Panc1 (cell line): Measurements from ENCODE around the gene SIGLEC7. TPM values are rescaled to one million over a fixed set of nuclear protein-coding genes. Genes with fewer than 3 reads are reported as not detected.

Source experiments
- ATAC-seq: fragments of 200-7000 bp; cut with Tn5 transposase; 2 replicates; pipeline ENCODE4 v1.9.1; 2020; ENCODE audit warnings: mild to moderate bottlenecking, moderate library complexity
- BruUV-seq: library from RNA; stranded (reverse); fragments of 400-500 nt; replicated peaks from 2 replicates; lab custom pipeline; 2021; lab: Mats Ljungman, UMichigan
- CTCF ChIA-PET: fragments of 300-600 bp; sonication (Branson Sonifier 250); formaldehyde crosslinking; loops from one replicate; lab custom pipeline; 2022; ENCODE audit warnings: antibody characterized with exemption; lab: Charles Lee
- POLR2A ChIA-PET: fragments of 300-600 bp; sonication (Branson Sonifier 250); formaldehyde crosslinking; loops from one replicate; lab custom pipeline; 2022; ENCODE audit warnings: antibody characterized with exemption; lab: Charles Lee
- DNase-seq: peaks from one replicate; pipeline ENCODE4 v3.0.0-alpha.2; 2010; ENCODE audit warnings: low read depth, low spot score
- H3K27ac ChIP-seq: 2 replicates; pipeline ENCODE4 v1.5.1; 2011; ENCODE audit warnings: mild to moderate bottlenecking, low read length, inconsistent platforms
- H3K27me3 ChIP-seq: fragments of 200-500 bp; sonication (Bioruptor generic); 2 replicates; pipeline ENCODE4 v1.6.0; 2014; ENCODE audit warnings: low read length, inconsistent platforms; ENCODE audit not compliant: control insufficient read depth, insufficient read depth
- H3K36me3 ChIP-seq: fragments of 200-500 bp; sonication (Bioruptor generic); 2 replicates; pipeline ENCODE4 v1.5.1; 2014; ENCODE audit warnings: inconsistent platforms, mild to moderate bottlenecking, low read length, moderate library complexity; ENCODE audit not compliant: control insufficient read depth, insufficient read depth
- H3K4me1 ChIP-seq: 2 replicates; pipeline ENCODE4 v1.5.1; 2011; ENCODE audit warnings: inconsistent platforms, mild to moderate bottlenecking, low read length, moderate library complexity; ENCODE audit not compliant: control insufficient read depth, insufficient read depth
- H3K4me3 ChIP-seq, 2 experiments: 2 replicates each; pipeline ENCODE4 v1.5.1; 2011 to 2012; ENCODE audit warnings: low read depth in 2 of 2, low read length in 2 of 2, mild to moderate bottlenecking in 2 of 2, inconsistent platforms in 1 of 2, moderate library complexity in 1 of 2
- H3K9me3 ChIP-seq: fragments of 200-500 bp; sonication (Bioruptor generic); 2 replicates; pipeline ENCODE4 v1.5.1; 2014; ENCODE audit warnings: low read depth, mild to moderate bottlenecking, inconsistent platforms, low read length, moderate library complexity; ENCODE audit not compliant: control insufficient read depth, insufficient read depth
- CTCF ChIP-seq: fragments of 450-650 bp; IDR thresholded peaks from 2 replicates; pipeline ENCODE4 v1.5.1; 2017; ENCODE audit warnings: mild to moderate bottlenecking
- POLR2AphosphoS5 ChIP-seq: IDR thresholded peaks from 2 replicates; pipeline ENCODE4 v1.6.1; 2012; ENCODE audit warnings: mild to moderate bottlenecking, low read depth, low read length, moderate library complexity
- REST ChIP-seq, 2 experiments: IDR thresholded peaks; 2 replicates each; pipeline ENCODE4 v1.6.1; 2011 to 2012; ENCODE audit warnings: low read depth in 2 of 2, control low read depth in 1 of 2, low read length in 1 of 2, mild to moderate bottlenecking in 1 of 2, moderate library complexity in 1 of 2; ENCODE audit not compliant: insufficient read depth in 1 of 2
- SIN3A ChIP-seq: IDR thresholded peaks from 2 replicates; pipeline ENCODE4 v1.6.1; 2012; ENCODE audit warnings: low read depth, mild to moderate bottlenecking, low read length, moderate library complexity, borderline replicate concordance; ENCODE audit not compliant: insufficient read depth
- TCF7L2 ChIP-seq: IDR thresholded peaks from 2 replicates; pipeline ENCODE4 v1.6.1; 2011; ENCODE audit warnings: mild to moderate bottlenecking, low read depth, low read length, inconsistent platforms
- in situ Hi-C: cut with HindIII; loops from 2 replicates; pipeline ENCODE4 v1.10.0; 2016; ENCODE audit warnings: low sequenced_read_pairs, low pct_unique_long_range_greater_than_20kb
- intact Hi-C: fragments of 100-400 bp; cut with micrococcal nuclease; formaldehyde crosslinking; loops from one replicate; pipeline ENCODE4 v1.10.0; 2022; ENCODE audit not compliant: unreplicated experiment
- total RNA-seq: library from RNA; stranded (reverse); gene quantifications from one replicate; pipeline ENCODE4 v1.2.1, GENCODE V29; 2021; ENCODE audit not compliant: unreplicated experiment

Gene SIGLEC7
- total RNA-seq, 1 experiment from 2014 or later: not detected

GRCh38 chr19:51185069-51185867, 43.2 kb downstream of the SIGLEC7 start:
- H3K4me3 ChIP-seq: no peak overlapping the region
- DNase-seq: no peak
- POLR2A ChIA-PET: no interaction called here
- no peaks in the 10 kb centered on the region for H3K4me1 ChIP-seq
- intact Hi-C loops (no loop called here), in situ Hi-C loops (no loop called here)
- ATAC-seq: no peak
- H3K27ac ChIP-seq: no peak overlapping the region
- H3K36me3 ChIP-seq: no peaks in the 10 kb centered on the region
- H3K9me3 ChIP-seq: no peaks in the 10 kb centered on the region
- TF ChIP-seq SIN3A: no peak
- TF ChIP-seq TCF7L2: no peak
- no peak for TF ChIP-seq CTCF
- no peak for TF ChIP-seq POLR2AphosphoS5
- TF ChIP-seq REST (IDR thresholded peaks at IDR 0.05; ENCODE audit: insufficient read depth in 1 of 2, low read depth in 2 of 2, low read length in 1 of 2): no peak
- no TSS peak for BruUV-seq
- H3K27me3 ChIP-seq: no peaks in the 10 kb centered on the region
- CTCF ChIA-PET: no interaction called here

- Histone ChIP-seq H3K36me3 (no peaks in the 10 kb centered on the region), H3K4me3 (no peak overlapping the region), H3K27ac (no peak overlapping the region), H3K9me3 (no peaks in the 10 kb centered on the region), H3K4me1 (no peaks in the 10 kb centered on the region), H3K27me3 (no peaks in the 10 kb centered on the region)
- ChIA-PET CTCF (no interaction called here), POLR2A (no interaction called here)
- no TSS peak for BruUV-seq
- intact Hi-C loops: no loop called here
- ATAC-seq (no peak), DNase-seq (no peak)
- in situ Hi-C loops: no loop called here
- TF ChIP-seq CTCF (no peak), REST (IDR thresholded peaks at IDR 0.05; ENCODE audit: insufficient read depth in 1 of 2, low read depth in 2 of 2, low read length in 1 of 2) (no peak), POLR2AphosphoS5 (no peak), SIN3A (no peak), TCF7L2 (no peak)
Measured at GRCh38 chr19:51185868-51186215, 43.7 kb downstream of the SIGLEC7 start.
